NCI-H2107 (cell line): ENCODE measurements around the gene TSKU.
"Not testable (repeated sequence)": the region's sequence is repeated elsewhere in the genome, so short reads cannot be mapped to it uniquely, and the experiment has no call there.

ENCODE experiments used
- DNase-seq: peaks from one replicate; lab custom pipeline; 2025; lab: John Stamatoyannopoulos, UW

TSKU gene

GRCh38 chr11:76801736-76802135 lies 18.6 kb downstream of the TSKU start:
- no peak for DNase-seq

- no peak for DNase-seq
These were observed 19.0 kb downstream of the TSKU start for GRCh38 chr11:76802151-76802550.

GRCh38 chr11:76802621-76803020 lies 19.5 kb downstream of the TSKU start:
- DNase-seq = no peak

GRCh38 chr11:76803023-76803422 lies 19.9 kb downstream of the TSKU start:
- DNase-seq = no peak

GRCh38 chr11:76803811-76804600 lies 20.9 kb downstream of the TSKU start:
- no peak for DNase-seq

- no peak for DNase-seq
These were observed 22.2 kb downstream of the TSKU start for GRCh38 chr11:76805206-76805913.

- no peak for DNase-seq
These were observed 23.0 kb downstream of the TSKU start for GRCh38 chr11:76806131-76806530.

- no peak for DNase-seq
These were observed 23.6 kb downstream of the TSKU start for GRCh38 chr11:76806608-76807205.

- no peak for DNase-seq
These were observed 24.2 kb downstream of the TSKU start for GRCh38 chr11:76807206-76807875.

GRCh38 chr11:76808171-76808570 lies 25.0 kb downstream of the TSKU start:
- DNase-seq = no peak

- no peak for DNase-seq
These were observed 25.8 kb downstream of the TSKU start for GRCh38 chr11:76808996-76809395.

- DNase-seq = no peak
These were observed 27.1 kb downstream of the TSKU start for GRCh38 chr11:76810151-76810853.

GRCh38 chr11:76811259-76811658 lies 28.1 kb downstream of the TSKU start:
- DNase-seq = no peak

GRCh38 chr11:76814414-76814813 lies 31.3 kb downstream of the TSKU start:
- no peak for DNase-seq

- not testable (repeated sequence) for DNase-seq
These were observed 32.5 kb downstream of the TSKU start for GRCh38 chr11:76815678-76816077.

GRCh38 chr11:76820184-76820566 lies 37.0 kb downstream of the TSKU start:
- no peak for DNase-seq

- DNase-seq = not testable (repeated sequence)
These were observed 38.2 kb downstream of the TSKU start for GRCh38 chr11:76821396-76821795.

GRCh38 chr11:76822406-76822805 lies 39.2 kb downstream of the TSKU start:
- no peak for DNase-seq

GRCh38 chr11:76823481-76824028 lies 40.4 kb downstream of the TSKU start:
- DNase-seq = no peak

GRCh38 chr11:76824083-76824939 lies 41.2 kb downstream of the TSKU start:
- no peak for DNase-seq
